HL-60 (cell line): ENCODE data around the gene GALNT7.
A peak's percentile ranks its signal among the peaks of the same experiment; 100 is the strongest.

Experiments
- DNase-seq, 2 experiments: peaks; one replicate each; pipeline ENCODE4 v3.0.0-alpha.2; 2010 to 2020; ENCODE audit warnings: low read depth in 1 of 2, low spot score in 1 of 2
- H3K27ac ChIP-seq: fragments of 250-450 bp; sonication (Bioruptor Pico); replicated peaks from 2 replicates; pipeline ENCODE4 v1.5.1; 2020; ENCODE audit warnings: mild to moderate bottlenecking, moderate library complexity
- H3K27me3 ChIP-seq: fragments of 250-450 bp; sonication (Bioruptor Pico); 2 replicates; pipeline ENCODE4 v1.5.1; 2021; ENCODE audit warnings: mild to moderate bottlenecking, moderate library complexity; ENCODE audit not compliant: insufficient read depth, poor library complexity, severe bottlenecking
- H3K4me3 ChIP-seq: replicated peaks from 2 replicates; pipeline ENCODE4 v1.5.1; 2011; ENCODE audit warnings: mild to moderate bottlenecking, control low read depth, low read length; ENCODE audit not compliant: insufficient read depth
- GABPA ChIP-seq: IDR thresholded peaks from 2 replicates; pipeline ENCODE4 v1.6.1; 2012; ENCODE audit warnings: low read depth
- POLR2AphosphoS5 ChIP-seq: IDR thresholded peaks from 2 replicates; pipeline ENCODE4 v1.6.1; 2012; ENCODE audit warnings: low read depth
- SPI1 ChIP-seq: IDR thresholded peaks from 2 replicates; pipeline ENCODE4 v1.6.1; 2012; ENCODE audit warnings: low read depth, mild to moderate bottlenecking, borderline replicate concordance
- TF ChIP-seq, protein P1 (sequence below): IDR thresholded peaks from one replicate; pipeline ENCODE4 v1.5.1; 2011; ENCODE audit warnings: low read length, control low read depth, inconsistent platforms; ENCODE audit not compliant: insufficient read depth
- TF ChIP-seq, protein P2 (sequence below): IDR thresholded peaks from 2 replicates; pipeline ENCODE4 v1.6.1; 2012; ENCODE audit warnings: low read depth; ENCODE audit not compliant: insufficient replicate concordance

GALNT7 gene

DNA sequence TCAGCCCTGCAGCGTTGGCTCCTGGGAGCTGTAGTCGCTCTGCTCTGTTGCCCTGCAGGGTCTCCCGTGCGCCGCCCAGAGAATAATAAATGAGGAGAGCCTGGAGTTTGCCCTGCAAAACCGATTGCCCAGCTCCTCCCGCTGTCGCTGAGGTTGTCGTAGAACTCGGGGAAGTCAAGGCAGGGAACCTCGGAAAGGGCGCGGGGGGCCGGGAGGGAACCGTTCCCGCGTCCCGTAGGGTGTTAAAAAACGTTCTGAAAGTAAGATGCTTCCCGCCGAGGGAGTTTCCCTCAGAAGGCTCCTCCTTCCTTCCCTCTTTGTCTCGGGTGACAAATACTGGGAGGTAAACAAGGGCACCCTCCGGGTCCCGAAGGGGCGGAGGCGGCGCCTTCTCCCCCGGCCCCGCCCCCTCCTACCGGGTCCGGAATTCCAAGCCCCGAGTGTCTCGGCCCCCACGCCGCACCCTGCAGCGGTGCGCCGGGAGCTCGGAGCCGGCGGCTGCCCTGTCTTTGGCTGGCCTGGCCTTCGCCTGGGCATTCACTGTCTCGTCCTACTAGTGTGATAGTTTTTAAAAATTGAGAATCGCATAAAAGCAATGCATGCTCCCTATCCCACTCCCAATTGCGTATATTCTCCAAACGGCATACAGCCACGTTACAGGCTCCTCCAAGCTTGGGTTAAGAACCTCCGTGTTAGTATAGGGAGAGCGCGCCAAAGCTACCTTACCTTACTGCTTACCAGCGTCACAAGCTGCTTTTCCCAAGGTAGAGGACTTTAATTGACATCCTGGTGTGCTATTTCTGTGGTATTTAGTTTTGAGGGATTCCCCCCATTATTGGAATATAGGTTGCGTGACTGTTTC, 166.5 kb downstream of the GALNT7 start:
- Histone ChIP-seq H3K27ac (peak overlapping the region; percentile 99), H3K4me3 (peak overlapping the region; percentile 81), H3K27me3 (no peaks in the 10 kb centered on the region)
- peak in 1 of 2 experiments; percentile 85 for DNase-seq
- TF ChIP-seq, protein P1, sequence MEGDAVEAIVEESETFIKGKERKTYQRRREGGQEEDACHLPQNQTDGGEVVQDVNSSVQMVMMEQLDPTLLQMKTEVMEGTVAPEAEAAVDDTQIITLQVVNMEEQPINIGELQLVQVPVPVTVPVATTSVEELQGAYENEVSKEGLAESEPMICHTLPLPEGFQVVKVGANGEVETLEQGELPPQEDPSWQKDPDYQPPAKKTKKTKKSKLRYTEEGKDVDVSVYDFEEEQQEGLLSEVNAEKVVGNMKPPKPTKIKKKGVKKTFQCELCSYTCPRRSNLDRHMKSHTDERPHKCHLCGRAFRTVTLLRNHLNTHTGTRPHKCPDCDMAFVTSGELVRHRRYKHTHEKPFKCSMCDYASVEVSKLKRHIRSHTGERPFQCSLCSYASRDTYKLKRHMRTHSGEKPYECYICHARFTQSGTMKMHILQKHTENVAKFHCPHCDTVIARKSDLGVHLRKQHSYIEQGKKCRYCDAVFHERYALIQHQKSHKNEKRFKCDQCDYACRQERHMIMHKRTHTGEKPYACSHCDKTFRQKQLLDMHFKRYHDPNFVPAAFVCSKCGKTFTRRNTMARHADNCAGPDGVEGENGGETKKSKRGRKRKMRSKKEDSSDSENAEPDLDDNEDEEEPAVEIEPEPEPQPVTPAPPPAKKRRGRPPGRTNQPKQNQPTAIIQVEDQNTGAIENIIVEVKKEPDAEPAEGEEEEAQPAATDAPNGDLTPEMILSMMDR, result no peak
- TF ChIP-seq POLR2AphosphoS5, result peak; percentile 24; the same call in 1 of the 2 replicates
- TF ChIP-seq, protein P2, sequence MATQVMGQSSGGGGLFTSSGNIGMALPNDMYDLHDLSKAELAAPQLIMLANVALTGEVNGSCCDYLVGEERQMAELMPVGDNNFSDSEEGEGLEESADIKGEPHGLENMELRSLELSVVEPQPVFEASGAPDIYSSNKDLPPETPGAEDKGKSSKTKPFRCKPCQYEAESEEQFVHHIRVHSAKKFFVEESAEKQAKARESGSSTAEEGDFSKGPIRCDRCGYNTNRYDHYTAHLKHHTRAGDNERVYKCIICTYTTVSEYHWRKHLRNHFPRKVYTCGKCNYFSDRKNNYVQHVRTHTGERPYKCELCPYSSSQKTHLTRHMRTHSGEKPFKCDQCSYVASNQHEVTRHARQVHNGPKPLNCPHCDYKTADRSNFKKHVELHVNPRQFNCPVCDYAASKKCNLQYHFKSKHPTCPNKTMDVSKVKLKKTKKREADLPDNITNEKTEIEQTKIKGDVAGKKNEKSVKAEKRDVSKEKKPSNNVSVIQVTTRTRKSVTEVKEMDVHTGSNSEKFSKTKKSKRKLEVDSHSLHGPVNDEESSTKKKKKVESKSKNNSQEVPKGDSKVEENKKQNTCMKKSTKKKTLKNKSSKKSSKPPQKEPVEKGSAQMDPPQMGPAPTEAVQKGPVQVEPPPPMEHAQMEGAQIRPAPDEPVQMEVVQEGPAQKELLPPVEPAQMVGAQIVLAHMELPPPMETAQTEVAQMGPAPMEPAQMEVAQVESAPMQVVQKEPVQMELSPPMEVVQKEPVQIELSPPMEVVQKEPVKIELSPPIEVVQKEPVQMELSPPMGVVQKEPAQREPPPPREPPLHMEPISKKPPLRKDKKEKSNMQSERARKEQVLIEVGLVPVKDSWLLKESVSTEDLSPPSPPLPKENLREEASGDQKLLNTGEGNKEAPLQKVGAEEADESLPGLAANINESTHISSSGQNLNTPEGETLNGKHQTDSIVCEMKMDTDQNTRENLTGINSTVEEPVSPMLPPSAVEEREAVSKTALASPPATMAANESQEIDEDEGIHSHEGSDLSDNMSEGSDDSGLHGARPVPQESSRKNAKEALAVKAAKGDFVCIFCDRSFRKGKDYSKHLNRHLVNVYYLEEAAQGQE, result peak; percentile 45

DNA sequence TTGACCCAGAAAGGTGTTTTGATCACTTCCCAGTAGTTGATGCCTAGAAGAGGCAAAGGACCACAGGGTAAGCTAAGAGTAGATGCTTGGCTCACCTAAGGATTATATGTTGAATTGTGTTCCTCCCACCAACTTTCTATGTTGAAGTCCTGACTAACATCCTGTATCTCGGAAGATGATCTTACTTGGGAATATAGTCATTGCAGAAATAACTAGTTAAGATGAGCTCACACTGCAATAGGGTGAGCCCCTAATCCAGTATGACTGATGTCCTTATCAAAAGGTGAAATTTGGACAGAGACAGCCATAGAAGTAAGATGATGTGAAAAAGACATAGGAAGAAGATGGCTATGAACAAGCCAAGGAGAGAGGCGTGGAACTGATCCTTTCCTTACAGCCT, 168.9 kb downstream of the GALNT7 start:
- Histone ChIP-seq H3K27me3 (no peaks in the 10 kb centered on the region), H3K4me3 (no peak overlapping the region), H3K27ac (no peak overlapping the region)
- no peak for DNase-seq
- TF ChIP-seq POLR2AphosphoS5, result no peak
- TF ChIP-seq, protein P1, result no peak
- TF ChIP-seq, protein P2, result no peak
- TF ChIP-seq SPI1, result no peak
- no peak for TF ChIP-seq GABPA

DNA sequence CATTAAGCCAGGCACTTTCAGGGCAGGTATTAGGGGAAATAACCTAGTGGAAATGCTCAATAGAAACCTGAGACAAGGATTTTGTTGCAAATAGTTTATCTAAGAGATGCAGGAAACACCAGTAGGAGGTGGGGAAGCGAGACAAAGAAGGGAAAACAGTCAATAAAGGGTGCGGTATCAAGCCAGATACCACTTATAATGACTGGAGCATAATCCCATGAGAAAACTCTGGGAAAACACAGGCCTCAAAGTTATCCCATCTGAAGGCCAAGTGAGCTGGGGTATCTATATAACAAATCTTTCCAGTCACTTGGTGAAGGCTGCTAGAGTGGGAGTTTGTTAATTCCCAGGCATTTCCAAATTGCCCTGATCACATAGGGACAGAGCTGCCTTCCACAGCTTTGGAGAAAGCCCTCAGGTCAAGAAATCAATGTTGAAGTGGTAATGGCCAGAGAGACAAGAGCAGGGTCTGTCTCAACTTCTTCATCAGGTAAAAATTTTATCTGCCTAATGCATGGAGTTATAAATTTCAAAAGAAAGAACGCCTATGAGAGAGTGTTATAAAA, 175.3 kb downstream of the GALNT7 start:
- DNase-seq, result no peak
- Histone ChIP-seq H3K27me3 (no peaks in the 10 kb centered on the region), H3K4me3 (no peak overlapping the region), H3K27ac (no peak overlapping the region)
- TF ChIP-seq, protein P2, result no peak
- TF ChIP-seq GABPA, result no peak
- TF ChIP-seq POLR2AphosphoS5, result no peak
- TF ChIP-seq, protein P1, result no peak
- TF ChIP-seq SPI1, result no peak
